ENCODE results near the gene MYH15. TPM values are rescaled to one million over a fixed set of nuclear protein-coding genes. Genes with fewer than 3 reads are reported as not detected.

MYH15 gene
- total and polyA plus RNA-seq, 8 donors = 0.05 to 0.37 (median 0.11) TPM; not detected in 4

GRCh38 chr3:108345492-108346205 is 164.7 kb downstream of the MYH15 start:
- DNase-seq = peak in 1 of 2 donors; percentile 65
- no peaks in the 10 kb centered on the region for H3K4me1 ChIP-seq

GRCh38 chr3:108343491-108343890 is 166.9 kb downstream of the MYH15 start:
- no peaks in the 10 kb centered on the region for H3K9me3 ChIP-seq
- H3K27me3 ChIP-seq = no peaks in the 10 kb centered on the region
- WGBS, 5 donors = 45 to 67% (median 56%) methylated on average over 4 of the region's 4 CpGs
- H3K4me3 ChIP-seq = no peak overlapping the region
- no peaks in the 10 kb centered on the region for H3K36me3 ChIP-seq
- no peak for DNase-seq
- no peaks in the 10 kb centered on the region for H3K4me1 ChIP-seq
- intact Hi-C loops (cut with DNase I; ENCODE audit: low total_unique reads) = no loop called here
- TF ChIP-seq EP300 (IDR thresholded peaks at IDR 0.05) (no peak), POLR2AphosphoS5 (IDR thresholded peaks at IDR 0.05) (no peak), POLR2A (IDR thresholded peaks at IDR 0.05) (no peak), CTCF (IDR thresholded peaks at IDR 0.05) (no peak)
- H3K27ac ChIP-seq = no peak overlapping the region

More at GRCh38 chr3:108345492-108346205, 164.7 kb downstream of the MYH15 start:
- intact Hi-C loops (cut with DNase I; ENCODE audit: low total_unique reads) = no loop called here
- no peak for TF ChIP-seq POLR2AphosphoS5 (IDR thresholded peaks at IDR 0.05)
- TF ChIP-seq CTCF (IDR thresholded peaks at IDR 0.05) = no peak
- no peak for TF ChIP-seq POLR2A (IDR thresholded peaks at IDR 0.05)
- TF ChIP-seq EP300 (IDR thresholded peaks at IDR 0.05) = no peak
- Histone ChIP-seq H3K27me3 (no peaks in the 10 kb centered on the region), H3K36me3 (no peaks in the 10 kb centered on the region), H3K4me3 (no peak overlapping the region), H3K9me3 (no peaks in the 10 kb centered on the region), H3K27ac (no peak overlapping the region)
- WGBS, 5 donors = 34 to 62% (median 39%) methylated on average over 6 of the region's 6 CpGs

GRCh38 chr3:108342837-108343486 is 167.4 kb downstream of the MYH15 start:
- DNase-seq = peak in 1 of 2 donors; percentile 18
- H3K27ac ChIP-seq = no peak overlapping the region
- no peak overlapping the region for H3K4me3 ChIP-seq
- H3K27me3 ChIP-seq = no peaks in the 10 kb centered on the region
- 43 to 74% (median 56%) methylated on average over 4 of the region's 4 CpGs for WGBS, 5 donors
- H3K36me3 ChIP-seq = no peaks in the 10 kb centered on the region
- TF ChIP-seq CTCF (IDR thresholded peaks at IDR 0.05) (no peak), EP300 (IDR thresholded peaks at IDR 0.05) (no peak), POLR2AphosphoS5 (IDR thresholded peaks at IDR 0.05) (no peak), POLR2A (IDR thresholded peaks at IDR 0.05) (no peak)
- intact Hi-C loops (cut with DNase I; ENCODE audit: low total_unique reads) = no loop called here
- H3K4me1 ChIP-seq = no peaks in the 10 kb centered on the region
- H3K9me3 ChIP-seq = no peaks in the 10 kb centered on the region

GRCh38 chr3:108341911-108342310 is 168.5 kb downstream of the MYH15 start:
- intact Hi-C loops (cut with DNase I; ENCODE audit: low total_unique reads) = no loop called here
- 72 to 96% (median 79%) methylated on average over 6 of the region's 6 CpGs for WGBS, 5 donors
- DNase-seq = no peak
- no peaks in the 10 kb centered on the region for H3K27me3 ChIP-seq
- no peaks in the 10 kb centered on the region for H3K4me1 ChIP-seq
- H3K4me3 ChIP-seq = no peak overlapping the region
- no peak overlapping the region for H3K27ac ChIP-seq
- TF ChIP-seq CTCF (IDR thresholded peaks at IDR 0.05) (no peak), POLR2AphosphoS5 (IDR thresholded peaks at IDR 0.05) (no peak), POLR2A (IDR thresholded peaks at IDR 0.05) (no peak), EP300 (IDR thresholded peaks at IDR 0.05) (no peak)
- no peaks in the 10 kb centered on the region for H3K9me3 ChIP-seq
- H3K36me3 ChIP-seq = no peaks in the 10 kb centered on the region
